Measurements from ENCODE around the gene LYST. TPM values are rescaled to one million over a fixed set of nuclear protein-coding genes. Genes with fewer than 3 reads are reported as not detected.

LYST gene
- total RNA-seq, 1 donor from 2014 or later = 52.1 TPM

- intact Hi-C loops (cut with DNase I) = loop anchor here (10.0 kb wide), 1 partner anchor 1440 kb away; no protein-coding TSS in a partner anchor
- Histone ChIP-seq H3K36me3 (no peaks in the 10 kb centered on the region), H3K27ac (no peak overlapping the region), H3K27me3 (no peaks in the 10 kb centered on the region), H3K4me3 (no peak overlapping the region), H3K9me3 (no peaks in the 10 kb centered on the region), H3K4me1 (no peaks in the 10 kb centered on the region)
- DNase-seq (ENCODE audit: extremely low spot score in 2 of 2) = no peak
- TF ChIP-seq CTCF (IDR thresholded peaks at IDR 0.05) (no peak), POLR2A (IDR thresholded peaks at IDR 0.05) (no peak), POLR2AphosphoS5 (IDR thresholded peaks at IDR 0.05; ENCODE audit: insufficient read depth in 1 of 2, low read depth in 1 of 2) (no peak)
Observed at GRCh38 chr1:235614442-235614954, 252.2 kb downstream of the LYST start.

GRCh38 chr1:235613602-235614001, 253.1 kb downstream of the LYST start:
- H3K27me3 ChIP-seq = no peaks in the 10 kb centered on the region
- TF ChIP-seq POLR2AphosphoS5 (IDR thresholded peaks at IDR 0.05; ENCODE audit: insufficient read depth in 1 of 2, low read depth in 1 of 2) (no peak), POLR2A (IDR thresholded peaks at IDR 0.05) (no peak), CTCF (IDR thresholded peaks at IDR 0.05) (no peak)
- intact Hi-C loops (cut with DNase I) = loop anchor here (10.0 kb wide), 1 partner anchor 1439 kb away; no protein-coding TSS in a partner anchor
- H3K9me3 ChIP-seq = no peaks in the 10 kb centered on the region
- DNase-seq (ENCODE audit: extremely low spot score in 2 of 2) = no peak
- H3K27ac ChIP-seq = no peak overlapping the region
- no peaks in the 10 kb centered on the region for H3K36me3 ChIP-seq
- H3K4me3 ChIP-seq = no peak overlapping the region
- H3K4me1 ChIP-seq = no peaks in the 10 kb centered on the region

- Histone ChIP-seq H3K36me3 (no peaks in the 10 kb centered on the region), H3K27me3 (no peaks in the 10 kb centered on the region), H3K27ac (no peak overlapping the region), H3K9me3 (no peaks in the 10 kb centered on the region), H3K4me1 (no peaks in the 10 kb centered on the region), H3K4me3 (no peak overlapping the region)
- intact Hi-C loops (cut with DNase I) = loop anchor here (10.0 kb wide), 1 partner anchor 1438 kb away; no protein-coding TSS in a partner anchor
- TF ChIP-seq POLR2A (IDR thresholded peaks at IDR 0.05) (no peak), POLR2AphosphoS5 (IDR thresholded peaks at IDR 0.05; ENCODE audit: insufficient read depth in 1 of 2, low read depth in 1 of 2) (no peak), CTCF (IDR thresholded peaks at IDR 0.05) (no peak)
- no peak for DNase-seq (ENCODE audit: extremely low spot score in 2 of 2)
Observed at GRCh38 chr1:235612761-235613160, 253.9 kb downstream of the LYST start.

MicroRNA genes within 50 kb of the gene (microRNA counts, 767-probe panel; counts per million panel counts)
- microRNA hsa-miR-1537 = 238 to 261 counts per million in 2 donors

Small RNA genes within 50 kb of the gene (microRNA-seq; reads per million reads assigned to microRNA genes)
- gene MIR1537 (ENCODE audit: borderline number of aligned reads, borderline replicate concordance) = not detected

Small RNA genes within 50 kb of the gene (small RNA-seq; reads per million reads assigned to genes)
- not detected for gene MIR1537
- gene RNU6-968P = not detected

Other genes starting within 250 kb of the LYST start
- 6.6 TPM for gene GNG4, start 217.1 kb downstream of the LYST start, total RNA-seq
- 154 TPM for gene NID1, start 198.2 kb upstream of the LYST start, total RNA-seq